Measurements from ENCODE around the gene GLRA3.
"Not testable (repeated sequence)": the region's sequence is repeated elsewhere in the genome, so short reads cannot be mapped to it uniquely, and the experiment has no call there.

Gene GLRA3

GRCh38 chr4:174716986-174717770 is 111.9 kb downstream of the GLRA3 start:
- H3K27ac ChIP-seq: no peak overlapping the region
- DNase-seq (ENCODE audit: low read depth, low spot score): no peak

- peak; percentile 14 for DNase-seq (ENCODE audit: low read depth, low spot score)
- H3K27ac ChIP-seq: no peak overlapping the region
Measured at GRCh38 chr4:174714393-174715211, 114.4 kb downstream of the GLRA3 start.

- no peak overlapping the region for H3K27ac ChIP-seq
- DNase-seq (ENCODE audit: low read depth, low spot score): no peak
Measured at GRCh38 chr4:174713821-174714220, 115.2 kb downstream of the GLRA3 start.

- H3K27ac ChIP-seq: no peak overlapping the region
- no peak for DNase-seq (ENCODE audit: low read depth, low spot score)
Measured at GRCh38 chr4:174713181-174713580, 115.9 kb downstream of the GLRA3 start.

- no peak for DNase-seq (ENCODE audit: low read depth, low spot score)
- H3K27ac ChIP-seq: no peak overlapping the region
Measured at GRCh38 chr4:174709526-174709925, 119.5 kb downstream of the GLRA3 start.

GRCh38 chr4:174708381-174708780 is 120.7 kb downstream of the GLRA3 start:
- no peak for DNase-seq (ENCODE audit: low read depth, low spot score)
- no peak overlapping the region for H3K27ac ChIP-seq

GRCh38 chr4:174707902-174708301 is 121.1 kb downstream of the GLRA3 start:
- no peak for DNase-seq (ENCODE audit: low read depth, low spot score)
- no peak overlapping the region for H3K27ac ChIP-seq

GRCh38 chr4:174707051-174707676 is 121.9 kb downstream of the GLRA3 start:
- no peak overlapping the region for H3K27ac ChIP-seq
- DNase-seq (ENCODE audit: low read depth, low spot score): no peak

GRCh38 chr4:174702979-174703478 is 126.0 kb downstream of the GLRA3 start:
- no peak overlapping the region for H3K27ac ChIP-seq
- DNase-seq (ENCODE audit: low read depth, low spot score): no peak

GRCh38 chr4:174699654-174700053 is 129.4 kb downstream of the GLRA3 start:
- H3K27ac ChIP-seq: no peak overlapping the region
- no peak for DNase-seq (ENCODE audit: low read depth, low spot score)

- DNase-seq (ENCODE audit: low read depth, low spot score): no peak
- no peak overlapping the region for H3K27ac ChIP-seq
Measured at GRCh38 chr4:174697896-174698295, 131.2 kb downstream of the GLRA3 start.

- no peak overlapping the region for H3K27ac ChIP-seq
- DNase-seq (ENCODE audit: low read depth, low spot score): no peak
Measured at GRCh38 chr4:174697202-174697601, 131.8 kb downstream of the GLRA3 start.

- no peak overlapping the region for H3K27ac ChIP-seq
- no peak for DNase-seq (ENCODE audit: low read depth, low spot score)
Measured at GRCh38 chr4:174696657-174697056, 132.4 kb downstream of the GLRA3 start.

- DNase-seq (ENCODE audit: low read depth, low spot score): not testable (repeated sequence)
Measured at GRCh38 chr4:174691876-174692275, 137.2 kb downstream of the GLRA3 start.

GRCh38 chr4:174690665-174691064 is 138.4 kb downstream of the GLRA3 start:
- DNase-seq (ENCODE audit: low read depth, low spot score): no peak
- H3K27ac ChIP-seq: no peak overlapping the region

More at GRCh38 chr4:174691876-174692275, 137.2 kb downstream of the GLRA3 start:
- H3K27ac ChIP-seq: not testable (repeated sequence)

- no peak for DNase-seq (ENCODE audit: low read depth, low spot score)
- no peak overlapping the region for H3K27ac ChIP-seq
Measured at GRCh38 chr4:174689618-174690017, 139.4 kb downstream of the GLRA3 start.

GRCh38 chr4:174686826-174687225 is 142.2 kb downstream of the GLRA3 start:
- DNase-seq (ENCODE audit: low read depth, low spot score): no peak
- H3K27ac ChIP-seq: no peak overlapping the region

- no peak for DNase-seq (ENCODE audit: low read depth, low spot score)
Measured at GRCh38 chr4:174681723-174682300, 147.2 kb downstream of the GLRA3 start.

GRCh38 chr4:174674305-174674840 is 154.7 kb downstream of the GLRA3 start:
- DNase-seq (ENCODE audit: low read depth, low spot score): no peak
- H3K27ac ChIP-seq: peak overlapping the region; percentile 12

More at GRCh38 chr4:174681723-174682300, 147.2 kb downstream of the GLRA3 start:
- no peak overlapping the region for H3K27ac ChIP-seq

- DNase-seq (ENCODE audit: low read depth, low spot score): no peak
- H3K27ac ChIP-seq: peak overlapping the region; percentile 12
Measured at GRCh38 chr4:174673865-174674264, 155.2 kb downstream of the GLRA3 start.

All from epithelial cell of prostate (primary cell).